EL (cell line): ENCODE data around the gene ATP6V1B1.
A peak's percentile ranks its signal among the peaks of the same experiment; 100 is the strongest.

ENCODE experiments used
- DNase-seq: peaks from one replicate; pipeline ENCODE4 v3.0.0-alpha.2; 2016

The ATP6V1B1 gene

DNA sequence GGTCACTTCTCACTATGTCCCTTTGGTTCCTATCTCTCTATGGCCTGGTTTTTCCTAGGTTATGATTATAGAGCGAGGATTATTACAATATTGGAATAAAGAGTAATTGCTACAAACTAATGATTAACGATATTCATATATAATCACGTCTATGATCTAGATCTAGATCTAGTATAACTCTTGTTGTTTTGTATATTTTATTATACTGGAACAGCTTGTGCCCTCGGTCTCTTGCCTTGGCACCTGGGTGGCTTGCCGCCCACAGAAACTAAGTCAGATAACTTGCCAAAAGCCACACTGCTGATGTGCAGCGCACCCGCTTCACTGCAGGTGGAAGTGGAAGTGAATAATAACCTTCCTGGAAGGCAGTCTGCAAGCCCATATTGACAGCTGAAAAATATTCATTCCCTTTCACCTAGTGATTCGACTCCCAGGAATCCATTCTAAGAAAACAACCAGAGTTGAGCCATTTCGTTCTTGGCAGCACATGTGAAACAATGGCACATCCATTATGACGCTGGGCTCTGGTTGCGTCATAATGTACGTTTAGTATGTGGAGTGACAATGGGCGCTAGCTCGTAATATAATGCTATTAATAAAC lies 42.0 kb downstream of the ATP6V1B1 start:
- DNase-seq = peak; percentile 83

DNA sequence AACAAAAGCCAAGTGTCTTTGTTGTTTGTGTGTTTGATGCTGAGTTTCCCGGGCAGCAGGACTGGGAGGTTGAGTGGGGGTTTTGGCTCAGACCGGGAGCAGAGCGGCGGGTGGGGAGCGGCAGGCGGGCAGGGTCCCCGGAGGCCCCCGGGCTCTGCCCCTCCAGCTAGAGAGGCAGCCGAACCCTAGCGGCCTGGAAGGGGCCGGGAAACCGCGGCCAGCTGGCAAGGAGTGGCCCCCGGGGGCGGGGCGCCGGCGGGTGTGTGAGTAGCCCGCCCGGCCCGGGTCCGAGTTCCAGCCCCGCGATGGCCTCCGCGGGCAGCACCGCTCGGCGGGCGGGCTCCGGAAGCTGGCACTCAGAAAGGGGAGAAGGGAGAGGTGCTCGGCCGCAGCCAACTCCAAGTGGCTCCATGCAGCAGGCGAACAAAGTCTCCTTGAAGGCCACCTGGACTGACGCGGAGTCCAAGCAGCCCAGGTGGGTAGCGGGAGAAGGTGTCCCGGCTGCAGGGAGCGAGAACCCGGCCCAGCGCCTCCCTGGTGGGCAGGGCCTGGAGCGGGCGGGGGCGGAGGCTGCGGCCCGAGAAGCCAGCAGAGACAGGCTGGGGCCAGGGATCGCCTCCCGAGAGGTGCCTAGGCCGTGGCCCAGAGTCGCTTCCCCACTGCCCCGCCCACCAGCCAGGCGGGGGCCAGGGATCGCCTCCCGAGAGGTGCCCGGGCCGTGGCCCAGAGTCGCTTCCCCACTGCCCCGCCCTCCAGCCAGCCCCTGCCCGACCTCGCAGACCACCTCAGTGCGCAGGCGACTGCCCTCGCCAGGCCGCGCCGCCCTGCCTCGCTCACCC lies 42.9 kb downstream of the ATP6V1B1 start, which contains the start of gene ANKRD53:
Gene ANKRD53, plus strand, starts transcription at position 290 of the 839 bp plus-strand sequence. Its CDS starts 16 bp downstream, at position 306.
- DNase-seq = peak; percentile 39

DNA sequence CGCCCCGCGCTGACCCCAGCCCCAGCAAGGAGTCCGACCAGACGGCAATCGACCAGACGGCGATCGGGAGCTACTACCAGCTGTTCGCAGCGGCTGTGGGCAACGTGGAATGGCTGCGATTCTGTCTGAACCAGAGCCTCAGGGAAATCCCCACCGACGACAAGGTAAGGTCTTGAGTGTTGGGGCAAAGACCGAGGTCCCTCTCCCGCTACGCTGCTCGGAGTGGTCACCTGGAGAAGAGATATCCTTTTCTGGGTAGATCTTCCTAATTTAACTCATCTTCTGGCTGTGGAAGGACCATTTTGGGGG lies 43.4 kb downstream of the ATP6V1B1 start:
- no peak for DNase-seq

DNA sequence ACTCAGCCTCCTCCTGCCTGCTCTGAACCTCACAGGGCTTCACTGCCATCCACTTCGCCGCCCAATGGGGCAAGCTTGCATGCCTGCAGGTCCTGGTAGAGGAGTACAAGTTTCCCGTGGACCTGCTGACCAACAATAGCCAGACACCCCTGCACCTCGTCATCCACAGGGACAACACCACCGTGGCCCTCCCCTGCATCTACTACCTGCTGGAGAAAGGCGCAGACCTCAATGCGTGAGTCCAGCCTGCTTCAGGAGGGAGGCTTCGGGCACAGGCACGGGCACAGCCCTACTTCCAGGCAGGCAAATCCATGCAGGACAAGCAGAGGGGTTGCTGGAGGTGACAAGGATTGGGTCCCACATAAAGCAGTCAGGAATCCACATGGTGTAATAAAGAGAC lies 43.9 kb downstream of the ATP6V1B1 start:
- no peak for DNase-seq

DNA sequence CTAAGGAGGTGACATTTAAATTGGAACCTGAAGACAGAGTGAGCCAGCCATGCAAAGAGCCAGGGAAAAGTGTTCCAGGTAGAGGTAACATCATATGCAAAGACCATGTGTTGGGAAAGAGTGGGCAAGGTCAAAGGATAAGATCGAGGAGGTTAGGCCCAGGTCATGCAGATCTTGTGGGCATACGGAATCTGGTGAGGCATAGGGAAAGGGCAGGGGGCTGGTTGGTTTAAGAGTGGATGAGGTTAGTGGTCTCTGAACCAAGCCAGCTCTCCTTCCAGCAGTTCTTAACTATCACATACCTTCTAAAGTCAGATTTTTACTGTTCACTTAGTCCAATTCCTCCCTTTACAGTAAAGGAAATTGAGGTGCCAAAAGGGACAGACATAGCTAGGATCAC lies 45.7 kb downstream of the ATP6V1B1 start:
- DNase-seq = no peak

DNA sequence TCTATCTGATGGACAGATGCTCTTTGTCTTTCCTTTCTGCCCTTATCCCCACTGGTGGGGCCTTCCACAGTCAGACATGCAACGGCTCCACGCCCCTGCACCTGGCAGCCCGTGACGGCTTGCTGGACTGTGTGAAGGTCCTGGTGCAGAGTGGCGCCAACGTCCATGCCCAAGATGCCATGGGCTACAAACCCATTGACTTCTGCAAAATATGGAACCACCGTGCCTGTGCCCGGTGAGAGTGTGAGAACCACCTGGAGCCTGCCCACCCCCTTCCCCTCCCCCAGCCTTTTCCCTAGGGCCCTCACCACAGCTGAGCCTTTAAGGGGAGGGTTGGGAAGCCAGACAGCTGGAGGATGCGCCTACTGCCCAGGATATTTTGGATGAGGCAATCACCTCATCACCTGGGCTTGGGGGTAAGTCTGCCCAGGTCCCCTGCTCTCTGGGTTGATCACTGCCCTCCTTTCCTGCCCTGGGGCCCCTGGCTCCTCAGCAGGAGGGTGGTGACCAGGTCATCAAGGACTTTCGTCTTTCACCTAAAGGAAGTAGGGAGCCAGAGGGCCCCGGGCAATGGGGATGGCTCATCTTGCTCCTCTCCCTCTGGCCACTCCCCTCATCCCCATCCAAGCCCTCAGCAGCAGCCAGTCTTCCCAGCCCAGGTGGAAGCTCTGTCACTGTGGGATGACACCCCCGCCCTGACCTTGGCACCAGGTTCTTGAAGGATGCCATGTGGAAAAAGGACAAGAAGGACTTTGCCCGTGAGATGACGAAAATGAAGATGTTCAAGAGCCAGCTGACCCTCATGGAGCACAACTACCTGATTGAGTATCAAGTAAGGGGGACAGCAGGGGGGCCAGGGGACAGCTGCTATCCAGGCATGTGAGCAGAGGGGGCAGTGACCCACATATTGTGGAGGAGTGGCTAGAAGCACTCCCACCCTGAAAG lies 46.4 kb downstream of the ATP6V1B1 start:
- DNase-seq = no peak

DNA sequence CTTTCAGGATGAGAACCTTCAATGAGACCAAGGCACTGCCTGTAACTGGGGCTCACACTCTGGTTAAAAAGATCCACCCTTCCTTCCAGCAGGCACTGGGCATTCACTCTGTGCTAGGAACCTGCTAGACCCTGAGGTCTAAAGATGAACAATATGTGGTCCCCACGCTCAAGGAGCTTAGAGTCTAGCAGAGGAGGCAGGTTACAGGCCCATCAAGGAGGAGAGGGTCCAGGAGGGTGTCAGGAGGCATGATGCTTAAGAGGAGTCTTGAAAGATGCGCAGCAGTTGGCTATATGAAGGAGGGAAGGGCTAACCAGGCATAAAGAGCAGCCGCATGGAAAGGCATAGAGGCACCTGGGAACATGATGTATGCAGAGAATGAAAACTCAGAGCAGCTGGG lies 47.3 kb downstream of the ATP6V1B1 start:
- DNase-seq = no peak

DNA sequence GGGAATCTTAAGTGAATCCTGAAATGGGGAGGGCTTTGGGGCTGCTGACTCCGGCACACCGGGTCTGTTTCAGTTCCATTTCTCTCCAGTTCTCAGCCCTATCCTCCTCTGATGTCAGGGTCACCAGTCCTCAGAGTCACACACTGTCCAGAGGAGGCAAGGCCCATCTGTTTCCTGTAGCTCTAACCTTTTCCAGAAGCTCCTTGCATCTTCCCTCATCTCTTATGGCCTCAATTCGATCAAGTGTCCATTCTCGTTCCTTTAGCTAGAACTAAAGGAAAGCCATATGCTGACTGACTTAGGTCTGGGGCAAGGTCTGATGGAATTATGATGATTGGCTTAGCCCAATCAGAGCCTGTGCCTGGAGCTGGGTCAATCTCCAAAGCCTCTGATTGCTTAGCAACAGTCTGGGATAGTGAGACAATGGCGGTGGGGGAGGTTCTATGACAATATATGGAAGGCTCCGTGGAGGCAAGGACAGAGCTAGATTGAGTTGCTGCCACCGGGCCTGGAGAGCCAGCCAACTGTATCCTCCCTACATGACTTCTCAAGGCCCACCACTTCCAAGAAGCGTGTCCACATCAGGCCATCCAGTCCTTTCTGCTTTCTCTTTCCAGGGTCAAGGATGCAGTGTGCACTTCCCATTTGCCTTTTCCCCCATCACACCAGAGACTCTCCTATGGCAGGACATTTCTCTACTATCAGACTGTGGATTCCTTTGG lies 48.0 kb downstream of the ATP6V1B1 start:
- no peak for DNase-seq

DNA sequence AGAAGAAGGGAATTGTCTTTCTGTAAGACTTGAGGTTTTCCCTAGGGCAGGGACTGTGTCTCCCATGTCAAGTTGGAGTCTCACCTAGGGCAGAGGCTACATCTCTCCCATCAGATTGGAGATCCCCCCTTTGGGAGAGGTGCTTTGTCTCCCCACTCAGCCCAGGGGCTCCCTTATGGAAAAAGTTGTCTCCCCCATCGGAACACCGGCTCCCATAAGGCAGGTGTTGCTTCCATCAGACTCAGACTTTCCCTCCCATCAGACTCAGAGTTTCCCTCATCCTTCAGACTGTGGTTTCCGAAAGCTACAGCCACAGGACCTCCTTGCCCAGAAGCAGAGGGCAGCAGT lies 48.5 kb downstream of the ATP6V1B1 start:
- no peak for DNase-seq

DNA sequence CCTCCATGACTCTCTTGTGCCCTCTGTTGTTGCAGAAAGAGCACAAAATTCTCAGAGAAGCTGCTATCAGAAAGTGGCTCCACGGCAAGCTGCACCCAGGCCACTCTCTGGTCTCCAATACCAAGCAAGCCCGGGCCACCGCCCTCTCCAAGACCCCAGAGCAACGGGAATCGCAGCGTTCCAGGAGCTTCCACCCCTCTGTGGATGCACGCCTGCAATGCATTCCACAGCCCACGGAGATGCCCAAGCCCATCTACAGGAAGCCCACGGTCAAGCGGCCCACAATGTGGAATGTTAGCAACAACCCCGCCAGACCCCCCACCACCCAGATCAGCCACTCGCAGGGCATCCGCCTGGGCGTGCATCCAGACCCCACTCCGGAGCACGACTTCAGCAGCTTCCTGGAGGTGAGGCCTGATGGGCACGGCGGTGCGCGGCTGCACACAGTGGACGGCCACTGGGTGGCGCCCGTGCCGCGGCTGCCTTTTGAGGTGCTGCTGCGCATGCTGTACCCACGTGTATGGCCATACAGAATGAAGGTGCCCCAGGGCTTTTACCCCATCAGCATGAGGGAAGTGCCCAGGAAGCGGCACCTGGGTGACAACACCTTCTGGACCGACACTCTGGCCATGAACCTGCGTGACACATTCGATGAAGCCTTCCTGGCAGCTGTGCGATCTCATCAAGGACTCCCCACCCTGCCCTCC lies 49.0 kb downstream of the ATP6V1B1 start:
- peak; percentile 26 for DNase-seq

DNA sequence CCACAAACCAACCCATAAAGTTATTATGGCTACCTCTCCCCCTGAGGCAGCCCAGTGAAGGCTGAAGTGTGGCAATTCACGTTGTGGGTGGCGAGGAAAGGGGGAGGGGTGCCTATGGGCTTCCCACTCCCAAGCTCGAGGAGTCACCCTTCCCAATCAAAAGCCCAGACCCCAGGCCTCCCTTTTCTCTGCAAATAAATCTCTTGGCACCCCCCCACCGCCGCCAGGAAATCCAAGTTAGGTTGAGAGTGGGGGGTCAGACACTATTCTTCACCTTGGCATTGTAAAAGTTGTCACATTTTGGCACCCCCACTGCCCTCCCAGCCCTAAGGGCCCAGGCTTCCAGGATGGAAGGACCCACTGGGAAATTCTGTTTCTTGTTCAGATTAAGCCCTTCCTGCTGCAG lies 49.6 kb downstream of the ATP6V1B1 start:
- DNase-seq = no peak

DNA sequence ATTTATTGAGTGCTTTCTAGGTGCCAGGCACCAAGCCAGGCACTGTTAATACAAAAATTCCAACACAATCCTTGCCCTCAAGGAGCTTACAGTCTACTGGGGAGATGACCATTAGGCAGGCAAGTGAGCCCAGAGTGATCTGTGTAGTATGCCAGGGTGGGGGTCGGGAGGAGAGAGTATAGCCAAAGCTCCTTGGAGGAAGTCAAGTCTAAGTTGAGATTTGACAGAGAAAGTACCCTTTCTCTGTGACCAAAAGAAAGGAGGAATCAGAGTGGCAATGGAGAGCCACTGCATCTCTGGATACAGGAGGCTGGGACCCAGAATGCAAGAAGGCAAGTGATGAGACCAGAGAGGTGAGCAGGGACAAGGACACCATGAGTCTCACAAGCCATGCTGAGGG lies 50.3 kb downstream of the ATP6V1B1 start:
- no peak for DNase-seq

DNA sequence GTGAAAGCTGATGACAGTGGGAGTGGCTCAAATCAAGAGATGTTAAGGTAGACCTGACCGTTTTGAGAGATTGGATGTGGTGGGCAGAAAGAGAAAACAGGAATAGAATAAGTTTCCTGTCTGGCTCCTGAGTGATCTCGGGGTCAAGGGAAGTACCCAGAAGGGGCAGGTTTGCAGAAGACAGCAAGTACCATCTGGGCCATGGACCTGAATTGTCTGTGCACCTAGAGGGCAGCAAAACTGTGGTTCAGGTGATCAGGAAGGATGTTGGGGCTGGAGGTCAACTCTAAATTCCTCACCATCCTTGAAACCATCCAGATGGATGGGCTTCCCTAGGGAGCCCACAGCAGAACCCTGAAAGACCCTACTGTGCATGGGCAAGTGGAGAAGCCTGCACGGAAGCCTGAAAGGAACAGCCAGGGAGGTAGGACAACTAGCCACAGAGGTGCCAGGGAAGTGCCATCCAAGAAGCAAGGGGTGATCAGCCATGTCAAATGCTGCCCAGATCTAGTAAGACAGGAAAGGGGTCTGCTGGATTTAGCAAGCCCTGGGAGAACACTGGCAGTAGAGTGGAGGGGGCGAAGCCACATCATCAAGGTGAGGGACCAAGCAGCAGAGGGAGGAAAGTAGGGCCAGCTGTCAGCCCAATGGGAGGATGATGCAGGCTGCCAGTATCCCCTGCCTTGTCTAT lies 50.9 kb downstream of the ATP6V1B1 start:
- DNase-seq = no peak

DNA sequence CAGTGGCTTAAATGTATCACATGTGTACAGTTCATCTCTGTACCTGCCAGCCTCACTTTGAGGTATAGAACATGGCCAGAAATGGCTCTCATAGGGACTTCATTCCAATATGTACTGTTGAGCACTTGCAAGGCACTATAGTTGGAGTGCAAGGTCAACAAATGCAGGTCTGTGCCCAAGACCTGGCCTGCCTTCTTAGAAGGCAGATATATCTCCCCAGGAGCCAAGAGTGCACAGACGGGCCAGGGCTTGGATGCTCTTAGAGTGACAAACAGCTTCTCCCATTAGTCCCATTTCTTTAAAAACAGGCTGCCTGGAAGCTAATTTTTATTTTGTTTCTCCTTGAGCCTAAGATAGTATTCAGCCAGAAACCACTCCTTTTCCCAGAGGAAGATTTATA lies 51.7 kb downstream of the ATP6V1B1 start:
- DNase-seq = no peak

DNA sequence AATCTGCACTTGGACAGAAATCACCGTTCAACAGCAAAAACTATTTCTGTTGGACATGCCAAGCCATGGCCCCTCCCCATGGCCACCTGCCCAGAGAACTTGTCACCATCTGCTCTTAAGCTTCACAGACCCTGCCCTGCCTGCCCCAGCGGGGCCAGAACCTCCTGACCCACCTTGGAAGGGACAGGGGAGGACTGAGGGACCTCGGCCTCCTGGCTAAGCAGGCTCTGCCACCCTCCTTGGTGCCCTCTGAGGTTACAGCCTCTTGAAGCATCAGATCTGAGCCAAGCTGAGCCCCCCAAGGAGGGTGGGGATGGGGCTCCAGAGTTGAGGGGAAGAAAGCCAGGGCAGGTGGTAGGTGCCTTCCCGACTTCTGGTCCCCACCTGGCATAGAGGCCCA lies 52.5 kb downstream of the ATP6V1B1 start:
- DNase-seq = no peak

DNA sequence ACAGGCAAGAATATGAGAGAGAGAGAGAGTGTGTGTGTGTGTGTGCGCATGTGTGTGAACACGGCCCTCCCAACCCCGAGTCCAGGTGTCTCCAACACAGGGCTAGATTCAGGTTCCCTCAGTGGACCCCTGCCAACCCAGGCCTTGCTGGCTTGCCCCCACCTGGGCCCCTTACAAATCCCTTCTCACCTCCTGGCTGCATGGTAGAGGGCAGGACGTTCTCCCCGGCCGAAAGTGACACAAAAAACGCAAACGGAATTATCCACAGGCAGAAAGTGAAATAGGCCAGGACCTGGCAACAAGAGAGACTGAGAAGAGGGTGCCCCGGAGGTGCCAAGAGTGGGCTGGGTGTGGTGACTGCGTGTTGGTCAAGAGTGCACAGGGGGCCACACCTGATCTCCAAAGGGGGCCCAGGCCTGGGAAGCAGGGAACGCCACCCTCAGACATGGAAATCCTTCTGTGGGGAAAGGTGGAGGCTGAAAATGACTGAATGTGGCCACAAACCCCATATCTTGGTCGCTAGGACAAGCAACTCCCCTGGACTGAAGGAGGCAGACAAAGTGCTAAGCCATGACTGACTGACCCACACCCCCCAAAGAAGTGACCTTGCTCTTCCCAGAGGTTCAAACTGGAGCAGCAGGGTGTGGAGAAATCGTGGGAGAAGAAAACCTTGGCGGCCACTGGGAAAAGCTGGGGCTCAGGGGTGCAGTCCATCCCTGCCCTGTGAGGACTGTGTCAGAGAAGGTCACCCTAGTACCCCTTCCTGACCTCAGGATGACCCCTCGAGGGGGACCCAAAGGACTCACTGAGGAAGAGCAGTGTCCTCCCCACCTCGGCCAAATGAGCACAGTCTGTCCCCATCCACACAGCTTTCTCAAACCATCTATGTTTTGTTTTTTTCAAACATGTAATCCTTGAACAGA lies 53.3 kb downstream of the ATP6V1B1 start:
- no peak for DNase-seq

DNA sequence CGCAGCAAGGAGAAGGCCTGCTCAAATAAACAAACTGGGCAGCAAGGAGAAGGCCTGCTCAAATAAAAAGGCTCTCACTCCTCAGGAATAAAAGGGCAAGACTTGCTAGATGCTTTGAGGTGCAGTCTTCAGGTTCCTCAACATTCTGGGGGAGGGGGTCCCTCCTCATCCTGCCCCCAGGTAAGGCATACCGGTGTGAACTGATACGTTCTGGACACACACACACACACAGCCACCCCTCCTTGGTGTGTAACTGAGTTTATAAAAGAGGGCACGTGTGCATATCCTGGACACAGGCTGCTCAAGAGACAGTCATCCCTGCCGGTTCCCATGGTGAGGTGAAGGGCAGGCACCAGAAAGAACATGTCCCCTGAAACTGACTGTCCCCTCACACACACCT lies 54.5 kb downstream of the ATP6V1B1 start:
- DNase-seq = no peak

DNA sequence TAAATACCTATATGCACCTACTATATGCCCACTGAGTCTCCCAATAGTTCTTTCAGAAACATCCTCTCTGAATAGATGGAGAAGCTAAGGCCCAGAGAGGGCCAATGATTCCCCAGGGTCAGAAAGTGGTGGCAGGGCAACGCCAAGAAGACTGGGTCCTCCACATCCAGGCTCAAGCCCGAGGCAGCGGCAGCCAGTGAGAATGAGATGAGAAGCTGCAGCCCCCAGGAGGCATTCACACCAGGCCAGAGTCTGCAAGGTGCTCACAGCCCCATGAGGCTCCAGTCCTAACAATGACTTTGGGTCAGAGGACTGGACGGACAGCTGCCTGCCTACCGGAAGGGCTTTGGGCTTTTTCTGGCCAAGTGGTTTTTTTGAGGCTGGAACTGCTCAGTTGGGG lies 55.4 kb downstream of the ATP6V1B1 start:
- DNase-seq = no peak

DNA sequence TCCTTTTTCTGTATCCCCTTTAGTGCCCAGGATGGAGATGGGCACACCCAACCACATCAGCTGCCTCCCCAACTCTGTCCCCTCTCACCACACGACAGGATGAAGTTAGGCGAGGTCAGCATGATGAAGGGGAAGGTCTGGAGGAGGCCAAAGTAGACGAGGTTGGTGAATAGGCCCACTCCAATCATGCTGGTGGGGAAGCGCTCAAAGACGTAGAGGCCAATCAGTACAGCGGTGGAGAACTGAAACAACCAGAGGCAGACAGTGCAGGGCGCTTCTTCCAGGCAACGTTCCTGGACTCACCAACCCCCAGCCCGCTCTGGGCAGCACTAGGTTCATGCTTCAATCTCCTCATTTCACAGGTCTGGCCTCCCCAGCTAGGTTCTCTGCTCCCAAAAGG lies 56.0 kb downstream of the ATP6V1B1 start:
- no peak for DNase-seq
